HepG2 (cell line): ENCODE results near the gene KLF11. TPM values are rescaled to one million over a fixed set of nuclear protein-coding genes. Genes with fewer than 3 reads are reported as not detected.
A peak's percentile ranks its signal among the peaks of the same experiment; 100 is the strongest.

ENCODE experiments used
- ADNP ChIP-seq: sonication (generic); formaldehyde crosslinking; IDR thresholded peaks from 2 replicates; pipeline ENCODE4 v1.4.0; 2020; ENCODE audit warnings: missing genetic modification reagents
- FLYWCH1 ChIP-seq: sonication (generic); formaldehyde crosslinking; IDR thresholded peaks from 2 replicates; pipeline ENCODE4 v1.8.1; 2023; ENCODE audit warnings: mild to moderate bottlenecking, missing genetic modification reagents
- GTF3A ChIP-seq: sonication (generic); formaldehyde crosslinking; conservative IDR thresholded peaks from 2 replicates; pipeline ENCODE4 v1.4.0; 2020; ENCODE audit warnings: mild to moderate bottlenecking, missing genetic modification reagents
- KAT7 ChIP-seq: IDR thresholded peaks from 2 replicates; pipeline ENCODE4 v1.6.1; 2018; ENCODE audit warnings: borderline replicate concordance, missing compliant biosample characterization
- NFKB2 ChIP-seq: sonication (generic); formaldehyde crosslinking; IDR thresholded peaks from 2 replicates; pipeline ENCODE4 v1.4.0; 2020; ENCODE audit warnings: missing genetic modification reagents, borderline replicate concordance
- RBM39 ChIP-seq: fragments of 200-400 bp; formaldehyde crosslinking; IDR thresholded peaks from one replicate; pipeline ENCODE4 v1.6.1; 2018; ENCODE audit warnings: antibody characterized with exemption, mild to moderate bottlenecking, low read depth, low read length; ENCODE audit not compliant: poor library complexity, severe bottlenecking
- SMAD1 ChIP-seq: sonication (generic); formaldehyde crosslinking; IDR thresholded peaks from 2 replicates; pipeline ENCODE4 v1.4.0; 2020; ENCODE audit warnings: missing genetic modification reagents, low read depth, mild to moderate bottlenecking, borderline replicate concordance
- SMARCC2 ChIP-seq: fragments of 450-650 bp; IDR thresholded peaks from 2 replicates; pipeline ENCODE4 v1.6.1; 2017; ENCODE audit warnings: antibody characterized with exemption, mild to moderate bottlenecking
- SUZ12 ChIP-seq: fragments of 150-350 bp; IDR thresholded peaks from 2 replicates; pipeline ENCODE4 v1.6.1; 2014; ENCODE audit warnings: low read depth, low read length
- ZKSCAN5 ChIP-seq: sonication (generic); formaldehyde crosslinking; IDR thresholded peaks from 2 replicates; pipeline ENCODE4 v1.5.1; 2020; ENCODE audit warnings: mild to moderate bottlenecking, missing genetic modification reagents
- ZNF121 ChIP-seq: sonication (generic); formaldehyde crosslinking; IDR thresholded peaks from 2 replicates; pipeline ENCODE4 v1.5.0; 2020; ENCODE audit warnings: mild to moderate bottlenecking, missing genetic modification reagents
- ZNF24 ChIP-seq: fragments of 450-650 bp; IDR thresholded peaks from 2 replicates; pipeline ENCODE4 v1.6.1; 2017; ENCODE audit warnings: antibody characterized with exemption, mild to moderate bottlenecking
- ZNF891 ChIP-seq: sonication (generic); formaldehyde crosslinking; IDR thresholded peaks from 2 replicates; pipeline ENCODE4 v1.5.0; 2020; ENCODE audit warnings: mild to moderate bottlenecking, missing genetic modification reagents
- polyA plus RNA-seq, 8 experiments: library from polyadenylated mRNA; depleted of rRNA in 3 of 8; stranded (reverse) in 7 of 8; unstranded in 1 of 8; fragments of >200 nt; fragmentation: Illumina TruSeq in 4 of 8; extraction: Trizol in 4 of 8; gene quantifications; 2 replicates each; pipeline versions ENCODE4 v1.2.1 to v1.2.3, GENCODE V29; 2011 to 2016; ENCODE audit warnings: low read depth in 4 of 8, missing spikeins in 1 of 8, mixed read lengths in 1 of 8; ENCODE audit not compliant: insufficient read depth in 1 of 8
- total RNA-seq, 5 experiments: library from RNA; depleted of rRNA; stranded (reverse); fragments of >200 nt; fragmentation: Illumina TruSeq; extraction: Trizol; gene quantifications; 2 replicates each; pipeline ENCODE4 v1.2.3, GENCODE V29; 2016; ENCODE audit warnings: low read depth in 1 of 5
- TF ChIP-seq, protein P1 (sequence below): IDR thresholded peaks from 2 replicates; pipeline ENCODE4 v1.4.0; 2020; ENCODE audit warnings: mild to moderate bottlenecking, missing genetic modification reagents
- TF ChIP-seq, protein P2 (sequence below): sonication (generic); formaldehyde crosslinking; IDR thresholded peaks from 2 replicates; pipeline ENCODE4 v1.4.0; 2020; ENCODE audit warnings: missing genetic modification reagents; ENCODE audit errors: not compliant biosample characterization
- TF ChIP-seq, protein P3 (sequence below): sonication (generic); formaldehyde crosslinking; conservative IDR thresholded peaks from 2 replicates; pipeline ENCODE4 v1.4.0; 2020; ENCODE audit warnings: mild to moderate bottlenecking, missing genetic modification reagents, moderate library complexity
- TF ChIP-seq, protein P4 (sequence below): sonication (generic); formaldehyde crosslinking; IDR thresholded peaks from 2 replicates; pipeline ENCODE4 v1.8.0; 2022; ENCODE audit warnings: mild to moderate bottlenecking, missing genetic modification reagents, moderate library complexity

KLF11 gene
- total and polyA plus RNA-seq, 2 of the 13 experiments (the other 11 are each of a cell fraction or from before 2014, with no cell fraction given) = 2.5 to 11.8 TPM

DNA sequence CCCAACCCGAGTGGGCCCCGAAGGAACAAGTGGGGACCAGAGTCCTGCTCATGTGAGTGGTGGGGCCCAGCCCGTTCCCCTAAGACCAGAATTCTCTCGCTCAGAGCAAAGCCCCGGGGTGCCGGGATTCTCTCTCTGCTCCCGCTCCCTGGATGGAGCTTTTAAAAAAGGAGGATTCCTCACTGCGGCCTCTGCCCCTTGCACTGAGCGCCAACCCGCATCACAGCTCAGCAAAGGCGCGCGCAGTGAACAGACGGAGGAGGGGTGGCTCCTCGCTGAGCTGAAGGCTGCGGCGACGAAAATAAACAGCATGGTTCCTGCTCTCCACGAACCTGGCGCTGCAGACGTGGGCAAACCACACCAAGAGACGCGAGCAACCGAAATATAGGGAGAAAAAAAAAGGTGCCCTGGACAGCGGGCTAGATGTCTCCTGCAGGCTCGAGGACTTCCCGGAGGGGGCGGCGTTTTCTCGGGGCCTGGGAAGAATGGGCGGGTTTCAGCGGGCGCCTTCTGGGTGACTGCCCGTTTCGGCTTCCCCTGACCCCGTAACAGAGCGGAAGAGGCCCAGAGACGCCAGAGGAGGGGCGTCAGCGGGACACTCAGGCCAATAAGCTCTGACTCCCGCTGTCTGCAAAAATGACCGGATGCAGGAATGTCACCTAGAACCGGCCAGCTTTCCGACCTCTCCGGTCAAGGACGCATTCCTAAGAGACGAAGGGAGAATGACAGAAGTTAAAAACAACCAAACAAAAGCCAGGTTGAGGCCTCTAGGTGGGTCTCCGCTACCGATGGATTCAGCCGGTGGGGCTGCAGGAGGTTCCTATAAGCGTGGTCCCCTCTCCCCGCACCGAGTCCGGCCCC is 819 bp upstream of the KLF11 start (continued):
- TF ChIP-seq, protein P1, sequence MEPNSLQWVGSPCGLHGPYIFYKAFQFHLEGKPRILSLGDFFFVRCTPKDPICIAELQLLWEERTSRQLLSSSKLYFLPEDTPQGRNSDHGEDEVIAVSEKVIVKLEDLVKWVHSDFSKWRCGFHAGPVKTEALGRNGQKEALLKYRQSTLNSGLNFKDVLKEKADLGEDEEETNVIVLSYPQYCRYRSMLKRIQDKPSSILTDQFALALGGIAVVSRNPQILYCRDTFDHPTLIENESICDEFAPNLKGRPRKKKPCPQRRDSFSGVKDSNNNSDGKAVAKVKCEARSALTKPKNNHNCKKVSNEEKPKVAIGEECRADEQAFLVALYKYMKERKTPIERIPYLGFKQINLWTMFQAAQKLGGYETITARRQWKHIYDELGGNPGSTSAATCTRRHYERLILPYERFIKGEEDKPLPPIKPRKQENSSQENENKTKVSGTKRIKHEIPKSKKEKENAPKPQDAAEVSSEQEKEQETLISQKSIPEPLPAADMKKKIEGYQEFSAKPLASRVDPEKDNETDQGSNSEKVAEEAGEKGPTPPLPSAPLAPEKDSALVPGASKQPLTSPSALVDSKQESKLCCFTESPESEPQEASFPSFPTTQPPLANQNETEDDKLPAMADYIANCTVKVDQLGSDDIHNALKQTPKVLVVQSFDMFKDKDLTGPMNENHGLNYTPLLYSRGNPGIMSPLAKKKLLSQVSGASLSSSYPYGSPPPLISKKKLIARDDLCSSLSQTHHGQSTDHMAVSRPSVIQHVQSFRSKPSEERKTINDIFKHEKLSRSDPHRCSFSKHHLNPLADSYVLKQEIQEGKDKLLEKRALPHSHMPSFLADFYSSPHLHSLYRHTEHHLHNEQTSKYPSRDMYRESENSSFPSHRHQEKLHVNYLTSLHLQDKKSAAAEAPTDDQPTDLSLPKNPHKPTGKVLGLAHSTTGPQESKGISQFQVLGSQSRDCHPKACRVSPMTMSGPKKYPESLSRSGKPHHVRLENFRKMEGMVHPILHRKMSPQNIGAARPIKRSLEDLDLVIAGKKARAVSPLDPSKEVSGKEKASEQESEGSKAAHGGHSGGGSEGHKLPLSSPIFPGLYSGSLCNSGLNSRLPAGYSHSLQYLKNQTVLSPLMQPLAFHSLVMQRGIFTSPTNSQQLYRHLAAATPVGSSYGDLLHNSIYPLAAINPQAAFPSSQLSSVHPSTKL (CRISPR knock-in tag) = no peak; the same call in 1 of the 2 replicates
- TF ChIP-seq FLYWCH1 (CRISPR knock-in tag) = no peak
- TF ChIP-seq ZNF121 (CRISPR knock-in tag) = no peak; the same call in 1 of the 2 replicates
- TF ChIP-seq ZKSCAN5 (CRISPR knock-in tag) = no peak
- no peak for TF ChIP-seq ZNF24
- TF ChIP-seq RBM39 = no peak
- TF ChIP-seq NFKB2 (CRISPR knock-in tag) = 0 out of 2 replicates have a peak, but pooled peaks have one; percentile 11
- TF ChIP-seq SUZ12 = no peak
- TF ChIP-seq SMARCC2 = no peak
- TF ChIP-seq ZNF891 (CRISPR knock-in tag) = peak; percentile 85; the same call in 1 of the 2 replicates
- TF ChIP-seq KAT7 (CRISPR knock-in tag) = no peak
- no peak for TF ChIP-seq GTF3A
- TF ChIP-seq, protein P2, sequence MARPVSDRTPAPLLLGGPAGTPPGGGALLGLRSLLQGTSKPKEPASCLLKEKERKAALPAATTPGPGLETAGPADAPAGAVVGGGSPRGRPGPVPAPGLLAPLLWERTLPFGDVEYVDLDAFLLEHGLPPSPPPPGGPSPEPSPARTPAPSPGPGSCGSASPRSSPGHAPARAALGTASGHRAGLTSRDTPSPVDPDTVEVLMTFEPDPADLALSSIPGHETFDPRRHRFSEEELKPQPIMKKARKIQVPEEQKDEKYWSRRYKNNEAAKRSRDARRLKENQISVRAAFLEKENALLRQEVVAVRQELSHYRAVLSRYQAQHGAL (CRISPR knock-in tag) = no peak
- TF ChIP-seq, protein P3, sequence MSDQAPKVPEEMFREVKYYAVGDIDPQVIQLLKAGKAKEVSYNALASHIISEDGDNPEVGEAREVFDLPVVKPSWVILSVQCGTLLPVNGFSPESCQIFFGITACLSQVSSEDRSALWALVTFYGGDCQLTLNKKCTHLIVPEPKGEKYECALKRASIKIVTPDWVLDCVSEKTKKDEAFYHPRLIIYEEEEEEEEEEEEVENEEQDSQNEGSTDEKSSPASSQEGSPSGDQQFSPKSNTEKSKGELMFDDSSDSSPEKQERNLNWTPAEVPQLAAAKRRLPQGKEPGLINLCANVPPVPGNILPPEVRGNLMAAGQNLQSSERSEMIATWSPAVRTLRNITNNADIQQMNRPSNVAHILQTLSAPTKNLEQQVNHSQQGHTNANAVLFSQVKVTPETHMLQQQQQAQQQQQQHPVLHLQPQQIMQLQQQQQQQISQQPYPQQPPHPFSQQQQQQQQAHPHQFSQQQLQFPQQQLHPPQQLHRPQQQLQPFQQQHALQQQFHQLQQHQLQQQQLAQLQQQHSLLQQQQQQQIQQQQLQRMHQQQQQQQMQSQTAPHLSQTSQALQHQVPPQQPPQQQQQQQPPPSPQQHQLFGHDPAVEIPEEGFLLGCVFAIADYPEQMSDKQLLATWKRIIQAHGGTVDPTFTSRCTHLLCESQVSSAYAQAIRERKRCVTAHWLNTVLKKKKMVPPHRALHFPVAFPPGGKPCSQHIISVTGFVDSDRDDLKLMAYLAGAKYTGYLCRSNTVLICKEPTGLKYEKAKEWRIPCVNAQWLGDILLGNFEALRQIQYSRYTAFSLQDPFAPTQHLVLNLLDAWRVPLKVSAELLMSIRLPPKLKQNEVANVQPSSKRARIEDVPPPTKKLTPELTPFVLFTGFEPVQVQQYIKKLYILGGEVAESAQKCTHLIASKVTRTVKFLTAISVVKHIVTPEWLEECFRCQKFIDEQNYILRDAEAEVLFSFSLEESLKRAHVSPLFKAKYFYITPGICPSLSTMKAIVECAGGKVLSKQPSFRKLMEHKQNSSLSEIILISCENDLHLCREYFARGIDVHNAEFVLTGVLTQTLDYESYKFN (CRISPR knock-in tag) = 0 out of 2 replicates have a peak, but pooled peaks have one; percentile 34
- TF ChIP-seq, protein P4, sequence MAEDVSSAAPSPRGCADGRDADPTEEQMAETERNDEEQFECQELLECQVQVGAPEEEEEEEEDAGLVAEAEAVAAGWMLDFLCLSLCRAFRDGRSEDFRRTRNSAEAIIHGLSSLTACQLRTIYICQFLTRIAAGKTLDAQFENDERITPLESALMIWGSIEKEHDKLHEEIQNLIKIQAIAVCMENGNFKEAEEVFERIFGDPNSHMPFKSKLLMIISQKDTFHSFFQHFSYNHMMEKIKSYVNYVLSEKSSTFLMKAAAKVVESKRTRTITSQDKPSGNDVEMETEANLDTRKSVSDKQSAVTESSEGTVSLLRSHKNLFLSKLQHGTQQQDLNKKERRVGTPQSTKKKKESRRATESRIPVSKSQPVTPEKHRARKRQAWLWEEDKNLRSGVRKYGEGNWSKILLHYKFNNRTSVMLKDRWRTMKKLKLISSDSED (CRISPR knock-in tag) = no peak
- no peak for TF ChIP-seq SMAD1 (CRISPR knock-in tag)
- no peak for TF ChIP-seq ADNP
